Measurements from ENCODE around the gene C19orf44.

- no peak for TF ChIP-seq POLR2A (IDR thresholded peaks at IDR 0.05; ENCODE audit: low read length)
- TF ChIP-seq GATA1 (IDR thresholded peaks at IDR 0.05; ENCODE audit: low read depth, low read length), result no peak
Observed at GRCh38 chr19:16521715-16522289, 25.6 kb downstream of the C19orf44 start.
